ENCODE results near the gene ANKRD55.

GRCh38 chr5:56155992-56156584, 77.0 kb downstream of the ANKRD55 start:
- TF ChIP-seq CTCF (IDR thresholded peaks at IDR 0.05 in 8 of 11, conservative IDR thresholded peaks at IDR 0.05 in 3 of 11) = no peak
- no peak for TF ChIP-seq POLR2A (IDR thresholded peaks at IDR 0.05)
